Measurements from ENCODE around the gene MOB3C. TPM values are rescaled to one million over a fixed set of nuclear protein-coding genes. Genes with fewer than 3 reads are reported as not detected.
A peak's percentile ranks its signal among the peaks of the same experiment; 100 is the strongest.

MOB3C gene
- polyA plus RNA-seq, 3 donors = 10.5 to 13.2 (median 11.1) TPM

GRCh38 chr1:46646844-46647243, 30.2 kb upstream of the MOB3C start:
- no peak for DNase-seq (ENCODE audit: extremely low read depth in 1 of 11, low read depth in 9 of 11, low spot score in 4 of 11)

GRCh38 chr1:46646331-46646730, 29.7 kb upstream of the MOB3C start:
- no peak for DNase-seq (ENCODE audit: extremely low read depth in 1 of 11, low read depth in 9 of 11, low spot score in 4 of 11)

- no peak for DNase-seq (ENCODE audit: extremely low read depth in 1 of 11, low read depth in 9 of 11, low spot score in 4 of 11)
Observed at GRCh38 chr1:46645815-46646214, 29.2 kb upstream of the MOB3C start.

GRCh38 chr1:46643368-46643775, 26.8 kb upstream of the MOB3C start:
- DNase-seq (ENCODE audit: extremely low read depth in 1 of 11, low read depth in 9 of 11, low spot score in 4 of 11) = peak in 2 of 11 donors; percentile 21

GRCh38 chr1:46642115-46642680, 25.6 kb upstream of the MOB3C start:
- no peak for DNase-seq (ENCODE audit: extremely low read depth in 1 of 11, low read depth in 9 of 11, low spot score in 4 of 11)

- no peak for DNase-seq (ENCODE audit: extremely low read depth in 1 of 11, low read depth in 9 of 11, low spot score in 4 of 11)
Observed at GRCh38 chr1:46639547-46639946, 22.9 kb upstream of the MOB3C start.

GRCh38 chr1:46638921-46639320, 22.3 kb upstream of the MOB3C start:
- DNase-seq (ENCODE audit: extremely low read depth in 1 of 11, low read depth in 9 of 11, low spot score in 4 of 11) = no peak

GRCh38 chr1:46637444-46638083, 21.0 kb upstream of the MOB3C start:
- no peak for DNase-seq (ENCODE audit: extremely low read depth in 1 of 11, low read depth in 9 of 11, low spot score in 4 of 11)

GRCh38 chr1:46635205-46635604, 18.6 kb upstream of the MOB3C start:
- no peak for DNase-seq (ENCODE audit: extremely low read depth in 1 of 11, low read depth in 9 of 11, low spot score in 4 of 11)

GRCh38 chr1:46630719-46631118, 14.1 kb upstream of the MOB3C start:
- no peak for DNase-seq (ENCODE audit: extremely low read depth in 1 of 11, low read depth in 9 of 11, low spot score in 4 of 11)

- DNase-seq (ENCODE audit: extremely low read depth in 1 of 11, low read depth in 9 of 11, low spot score in 4 of 11) = no peak
Observed at GRCh38 chr1:46623743-46624644, 7.4 kb upstream of the MOB3C start.

GRCh38 chr1:46622344-46622743, 5.7 kb upstream of the MOB3C start:
- no peak for DNase-seq (ENCODE audit: extremely low read depth in 1 of 11, low read depth in 9 of 11, low spot score in 4 of 11)

GRCh38 chr1:46621930-46622329, 5.3 kb upstream of the MOB3C start:
- DNase-seq (ENCODE audit: extremely low read depth in 1 of 11, low read depth in 9 of 11, low spot score in 4 of 11) = no peak

GRCh38 chr1:46619656-46620258, 3.1 kb upstream of the MOB3C start:
- no peak for DNase-seq (ENCODE audit: extremely low read depth in 1 of 11, low read depth in 9 of 11, low spot score in 4 of 11)

- DNase-seq (ENCODE audit: extremely low read depth in 1 of 11, low read depth in 9 of 11, low spot score in 4 of 11) = no peak
Observed at GRCh38 chr1:46618754-46619415, 2.3 kb upstream of the MOB3C start.

GRCh38 chr1:46617833-46618232, 1.2 kb upstream of the MOB3C start:
- DNase-seq (ENCODE audit: extremely low read depth in 1 of 11, low read depth in 9 of 11, low spot score in 4 of 11) = no peak

- DNase-seq (ENCODE audit: extremely low read depth in 1 of 11, low read depth in 9 of 11, low spot score in 4 of 11) = no peak
Observed at GRCh38 chr1:46617108-46617800, 643 bp upstream of the MOB3C start.

GRCh38 chr1:46615735-46616134, 876 bp downstream of the MOB3C start:
- no peak for DNase-seq (ENCODE audit: extremely low read depth in 1 of 11, low read depth in 9 of 11, low spot score in 4 of 11)

GRCh38 chr1:46615088-46615487, 1.5 kb downstream of the MOB3C start:
- no peak for DNase-seq (ENCODE audit: extremely low read depth in 1 of 11, low read depth in 9 of 11, low spot score in 4 of 11)

Measured in renal cortex interstitium (tissue), 11 donors.